ENCODE results near the gene PATJ.

DNA sequence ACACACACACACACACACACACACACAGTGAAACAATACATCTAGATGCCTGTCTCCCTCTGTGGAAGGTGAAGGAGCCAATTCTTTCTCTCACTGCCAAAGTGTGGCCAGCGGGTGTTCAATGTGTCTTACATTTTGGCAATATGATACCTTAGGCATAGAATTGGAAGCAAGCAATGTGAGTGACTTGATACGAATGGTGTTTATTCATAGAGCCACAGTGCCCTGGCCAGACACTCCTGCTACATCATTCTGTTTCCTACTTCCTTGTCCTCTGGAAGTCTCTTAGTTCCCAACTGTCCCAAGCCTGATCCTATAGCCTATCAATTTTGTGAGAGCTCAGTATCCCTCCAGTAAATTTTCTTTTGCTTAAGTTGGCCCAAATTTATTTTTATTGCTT is 282.4 kb downstream of the PATJ start:
- TF ChIP-seq POLR2AphosphoS5 (IDR thresholded peaks at IDR 0.05): no peak
- TF ChIP-seq, protein P1, sequence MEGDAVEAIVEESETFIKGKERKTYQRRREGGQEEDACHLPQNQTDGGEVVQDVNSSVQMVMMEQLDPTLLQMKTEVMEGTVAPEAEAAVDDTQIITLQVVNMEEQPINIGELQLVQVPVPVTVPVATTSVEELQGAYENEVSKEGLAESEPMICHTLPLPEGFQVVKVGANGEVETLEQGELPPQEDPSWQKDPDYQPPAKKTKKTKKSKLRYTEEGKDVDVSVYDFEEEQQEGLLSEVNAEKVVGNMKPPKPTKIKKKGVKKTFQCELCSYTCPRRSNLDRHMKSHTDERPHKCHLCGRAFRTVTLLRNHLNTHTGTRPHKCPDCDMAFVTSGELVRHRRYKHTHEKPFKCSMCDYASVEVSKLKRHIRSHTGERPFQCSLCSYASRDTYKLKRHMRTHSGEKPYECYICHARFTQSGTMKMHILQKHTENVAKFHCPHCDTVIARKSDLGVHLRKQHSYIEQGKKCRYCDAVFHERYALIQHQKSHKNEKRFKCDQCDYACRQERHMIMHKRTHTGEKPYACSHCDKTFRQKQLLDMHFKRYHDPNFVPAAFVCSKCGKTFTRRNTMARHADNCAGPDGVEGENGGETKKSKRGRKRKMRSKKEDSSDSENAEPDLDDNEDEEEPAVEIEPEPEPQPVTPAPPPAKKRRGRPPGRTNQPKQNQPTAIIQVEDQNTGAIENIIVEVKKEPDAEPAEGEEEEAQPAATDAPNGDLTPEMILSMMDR (IDR thresholded peaks at IDR 0.05): no peak
